GM12872 (cell line): Measurements from ENCODE around the gene EFHC1.

ENCODE experiments used
- CTCF ChIP-seq: IDR thresholded peaks from 3 replicates; pipeline ENCODE4 v1.5.1; 2011; ENCODE audit warnings: low read depth, mild to moderate bottlenecking, low read length, moderate library complexity; ENCODE audit not compliant: insufficient read depth

Gene EFHC1

DNA sequence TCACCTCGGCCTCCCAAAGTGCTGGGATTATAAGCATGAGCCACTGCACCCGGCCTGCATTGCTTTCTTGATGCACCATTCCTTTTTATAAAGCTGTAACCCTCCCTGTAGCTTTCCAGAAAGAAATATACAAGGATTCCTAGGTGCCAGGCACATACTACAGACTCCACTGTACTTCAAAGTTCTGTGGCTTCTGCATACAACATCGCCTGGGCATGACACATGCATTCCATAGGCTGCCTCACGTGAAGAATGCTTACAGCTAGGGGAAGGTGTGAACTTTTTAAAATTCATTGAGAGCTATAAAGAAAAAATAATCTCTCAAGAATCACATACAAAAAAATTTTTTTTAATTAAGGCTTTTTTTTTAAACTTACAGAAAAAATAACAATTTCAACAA, 106.5 kb downstream of the EFHC1 start:
- TF ChIP-seq CTCF = no peak

- no peak for TF ChIP-seq CTCF
Measured at GRCh38 chr6:52527436-52527835, 107.3 kb downstream of the EFHC1 start.

- TF ChIP-seq CTCF = no peak
Measured at GRCh38 chr6:52529311-52529710, 109.2 kb downstream of the EFHC1 start.

GRCh38 chr6:52530351-52530750, 110.2 kb downstream of the EFHC1 start:
- TF ChIP-seq CTCF = no peak

DNA sequence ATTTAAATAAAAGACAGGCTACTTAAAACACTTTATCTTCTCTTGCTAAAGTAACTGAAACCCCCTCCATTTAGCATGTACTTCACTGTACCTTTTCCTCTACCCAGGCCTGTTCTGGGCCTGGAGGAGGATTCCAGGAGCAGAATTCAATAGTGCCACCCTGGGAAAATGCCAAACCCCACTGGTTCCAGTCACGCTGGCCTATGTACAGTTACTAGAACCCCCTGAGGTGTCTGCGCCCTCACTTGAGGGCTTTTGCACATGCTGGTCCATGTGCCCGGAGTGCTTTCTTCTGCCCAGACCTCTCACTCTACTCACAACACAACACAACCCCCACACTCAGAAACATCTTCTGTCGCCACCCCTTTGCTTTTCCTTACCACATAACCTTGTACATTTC, 111.3 kb downstream of the EFHC1 start:
- no peak for TF ChIP-seq CTCF

DNA sequence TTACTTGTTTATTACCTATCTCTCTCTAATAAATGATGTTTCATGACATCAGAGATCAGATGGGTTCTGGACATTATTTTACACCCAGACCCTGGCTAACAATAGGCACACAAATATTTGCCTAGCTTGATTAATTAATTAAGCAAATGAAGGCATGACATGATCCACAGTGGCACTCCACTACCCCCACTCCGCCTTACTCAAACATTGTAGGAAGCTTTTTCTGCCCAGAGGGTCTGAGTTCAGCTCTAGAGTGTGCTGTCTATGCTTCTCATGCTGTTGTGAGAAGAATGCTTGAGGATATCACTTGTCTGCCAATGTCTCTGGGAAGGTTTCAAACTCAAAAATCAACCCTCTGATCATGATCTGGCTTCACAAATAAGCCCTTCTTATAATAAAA, 111.7 kb downstream of the EFHC1 start:
- TF ChIP-seq CTCF = no peak

GRCh38 chr6:52532457-52532856, 112.3 kb downstream of the EFHC1 start:
- no peak for TF ChIP-seq CTCF

GRCh38 chr6:52533491-52533890, 113.3 kb downstream of the EFHC1 start:
- no peak for TF ChIP-seq CTCF
